Measurements from ENCODE around the gene C10orf67. TPM values are rescaled to one million over a fixed set of nuclear protein-coding genes. Genes with fewer than 3 reads are reported as not detected.
"Not testable (repeated sequence)": the region's sequence is repeated elsewhere in the genome, so short reads cannot be mapped to it uniquely, and the experiment has no call there.

The C10orf67 gene
- total RNA-seq, 1 experiment from 2014 or later = not detected

DNA sequence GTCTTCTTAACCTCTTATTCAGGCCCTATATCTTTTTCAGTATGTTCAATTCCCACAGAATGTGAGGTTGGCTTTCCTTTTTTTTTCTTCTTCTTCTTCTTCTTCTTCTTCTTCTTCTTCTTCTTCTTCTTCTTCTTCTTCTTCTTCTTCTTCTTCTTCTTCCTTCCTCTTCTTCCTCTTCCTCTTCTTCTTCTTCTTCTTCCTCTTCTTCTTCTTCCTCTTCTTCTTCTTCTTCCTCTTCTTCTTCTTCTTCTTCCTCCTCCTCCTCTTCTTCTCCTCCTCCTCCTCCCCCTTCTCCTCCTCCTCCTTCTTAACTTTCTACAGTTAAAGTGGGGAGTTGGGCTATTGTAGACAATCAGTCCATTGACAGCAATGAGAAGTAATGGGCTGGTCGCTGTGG is 6.1 kb upstream of the C10orf67 start:
- BruUV-seq (replicated peaks); H3K4me1 ChIP-seq (ENCODE audit: control insufficient read depth, insufficient read depth, low read length); ATAC-seq; POLR2A ChIA-PET; CTCF ChIA-PET; intact Hi-C loops (cut with micrococcal nuclease; ENCODE audit: unreplicated experiment); in situ Hi-C loops (cut with HindIII; ENCODE audit: low pct_unique_long_range_greater_than_20kb, low sequenced_read_pairs); DNase-seq (ENCODE audit: low read depth, low spot score); H3K4me3 ChIP-seq (ENCODE audit: low read depth in 2 of 2, low read length in 2 of 2); H3K9me3 ChIP-seq (ENCODE audit: control insufficient read depth, insufficient read depth, low read depth, low read length); H3K36me3 ChIP-seq (ENCODE audit: control insufficient read depth, insufficient read depth, low read length); H3K27me3 ChIP-seq (ENCODE audit: control insufficient read depth, insufficient read depth, low read length); H3K27ac ChIP-seq (ENCODE audit: low read length): not testable (repeated sequence)

DNA sequence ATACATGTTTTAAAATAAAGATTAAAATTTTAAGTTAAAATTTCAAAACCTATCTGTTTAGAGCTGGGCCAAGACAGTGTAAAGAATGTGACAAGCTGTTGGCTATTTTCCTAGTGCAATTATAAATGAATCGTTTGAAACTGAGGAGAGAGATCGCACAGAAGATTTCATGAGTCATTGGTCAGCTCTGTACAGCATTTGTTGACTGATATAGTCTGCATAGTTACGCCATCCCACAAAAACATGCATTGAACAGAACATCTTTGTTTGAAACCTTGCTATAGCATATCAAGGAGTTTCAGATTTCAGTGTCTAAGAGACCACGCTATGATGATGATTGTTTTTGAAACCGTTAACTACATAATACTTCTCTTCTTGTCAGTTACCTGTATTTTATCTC is 1.3 kb upstream of the C10orf67 start:
- H3K9me3 ChIP-seq (ENCODE audit: control insufficient read depth, insufficient read depth, low read depth, low read length) = no peaks in the 10 kb centered on the region
- H3K4me3 ChIP-seq (ENCODE audit: low read depth in 2 of 2, low read length in 2 of 2) = no peak overlapping the region
- TF ChIP-seq POLR2AphosphoS5 (IDR thresholded peaks at IDR 0.05; ENCODE audit: low read depth, low read length) (no peak), TCF7L2 (IDR thresholded peaks at IDR 0.05; ENCODE audit: low read depth, low read length) (no peak), SIN3A (IDR thresholded peaks at IDR 0.05; ENCODE audit: borderline replicate concordance, insufficient read depth, low read depth, low read length) (no peak)
- TF ChIP-seq, protein P1, sequence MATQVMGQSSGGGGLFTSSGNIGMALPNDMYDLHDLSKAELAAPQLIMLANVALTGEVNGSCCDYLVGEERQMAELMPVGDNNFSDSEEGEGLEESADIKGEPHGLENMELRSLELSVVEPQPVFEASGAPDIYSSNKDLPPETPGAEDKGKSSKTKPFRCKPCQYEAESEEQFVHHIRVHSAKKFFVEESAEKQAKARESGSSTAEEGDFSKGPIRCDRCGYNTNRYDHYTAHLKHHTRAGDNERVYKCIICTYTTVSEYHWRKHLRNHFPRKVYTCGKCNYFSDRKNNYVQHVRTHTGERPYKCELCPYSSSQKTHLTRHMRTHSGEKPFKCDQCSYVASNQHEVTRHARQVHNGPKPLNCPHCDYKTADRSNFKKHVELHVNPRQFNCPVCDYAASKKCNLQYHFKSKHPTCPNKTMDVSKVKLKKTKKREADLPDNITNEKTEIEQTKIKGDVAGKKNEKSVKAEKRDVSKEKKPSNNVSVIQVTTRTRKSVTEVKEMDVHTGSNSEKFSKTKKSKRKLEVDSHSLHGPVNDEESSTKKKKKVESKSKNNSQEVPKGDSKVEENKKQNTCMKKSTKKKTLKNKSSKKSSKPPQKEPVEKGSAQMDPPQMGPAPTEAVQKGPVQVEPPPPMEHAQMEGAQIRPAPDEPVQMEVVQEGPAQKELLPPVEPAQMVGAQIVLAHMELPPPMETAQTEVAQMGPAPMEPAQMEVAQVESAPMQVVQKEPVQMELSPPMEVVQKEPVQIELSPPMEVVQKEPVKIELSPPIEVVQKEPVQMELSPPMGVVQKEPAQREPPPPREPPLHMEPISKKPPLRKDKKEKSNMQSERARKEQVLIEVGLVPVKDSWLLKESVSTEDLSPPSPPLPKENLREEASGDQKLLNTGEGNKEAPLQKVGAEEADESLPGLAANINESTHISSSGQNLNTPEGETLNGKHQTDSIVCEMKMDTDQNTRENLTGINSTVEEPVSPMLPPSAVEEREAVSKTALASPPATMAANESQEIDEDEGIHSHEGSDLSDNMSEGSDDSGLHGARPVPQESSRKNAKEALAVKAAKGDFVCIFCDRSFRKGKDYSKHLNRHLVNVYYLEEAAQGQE (IDR thresholded peaks at IDR 0.05; ENCODE audit: insufficient read depth in 1 of 2, low read depth in 2 of 2, low read length in 1 of 2) = no peak
- TF ChIP-seq, protein P2, sequence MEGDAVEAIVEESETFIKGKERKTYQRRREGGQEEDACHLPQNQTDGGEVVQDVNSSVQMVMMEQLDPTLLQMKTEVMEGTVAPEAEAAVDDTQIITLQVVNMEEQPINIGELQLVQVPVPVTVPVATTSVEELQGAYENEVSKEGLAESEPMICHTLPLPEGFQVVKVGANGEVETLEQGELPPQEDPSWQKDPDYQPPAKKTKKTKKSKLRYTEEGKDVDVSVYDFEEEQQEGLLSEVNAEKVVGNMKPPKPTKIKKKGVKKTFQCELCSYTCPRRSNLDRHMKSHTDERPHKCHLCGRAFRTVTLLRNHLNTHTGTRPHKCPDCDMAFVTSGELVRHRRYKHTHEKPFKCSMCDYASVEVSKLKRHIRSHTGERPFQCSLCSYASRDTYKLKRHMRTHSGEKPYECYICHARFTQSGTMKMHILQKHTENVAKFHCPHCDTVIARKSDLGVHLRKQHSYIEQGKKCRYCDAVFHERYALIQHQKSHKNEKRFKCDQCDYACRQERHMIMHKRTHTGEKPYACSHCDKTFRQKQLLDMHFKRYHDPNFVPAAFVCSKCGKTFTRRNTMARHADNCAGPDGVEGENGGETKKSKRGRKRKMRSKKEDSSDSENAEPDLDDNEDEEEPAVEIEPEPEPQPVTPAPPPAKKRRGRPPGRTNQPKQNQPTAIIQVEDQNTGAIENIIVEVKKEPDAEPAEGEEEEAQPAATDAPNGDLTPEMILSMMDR (IDR thresholded peaks at IDR 0.05) = no peak
- intact Hi-C loops (cut with micrococcal nuclease; ENCODE audit: unreplicated experiment) (no loop called here), in situ Hi-C loops (cut with HindIII; ENCODE audit: low pct_unique_long_range_greater_than_20kb, low sequenced_read_pairs) (no loop called here)
- POLR2A ChIA-PET = no interaction called here
- ATAC-seq = no peak
- no TSS peak for BruUV-seq (replicated peaks)
- no peak overlapping the region for H3K27ac ChIP-seq (ENCODE audit: low read length)
- CTCF ChIA-PET = no interaction called here
- no peaks in the 10 kb centered on the region for H3K36me3 ChIP-seq (ENCODE audit: control insufficient read depth, insufficient read depth, low read length)
- no peaks in the 10 kb centered on the region; the same call in 1 of the 2 replicates for H3K4me1 ChIP-seq (ENCODE audit: control insufficient read depth, insufficient read depth, low read length)
- H3K27me3 ChIP-seq (ENCODE audit: control insufficient read depth, insufficient read depth, low read length) = no peaks in the 10 kb centered on the region
- no peak for DNase-seq (ENCODE audit: low read depth, low spot score)

DNA sequence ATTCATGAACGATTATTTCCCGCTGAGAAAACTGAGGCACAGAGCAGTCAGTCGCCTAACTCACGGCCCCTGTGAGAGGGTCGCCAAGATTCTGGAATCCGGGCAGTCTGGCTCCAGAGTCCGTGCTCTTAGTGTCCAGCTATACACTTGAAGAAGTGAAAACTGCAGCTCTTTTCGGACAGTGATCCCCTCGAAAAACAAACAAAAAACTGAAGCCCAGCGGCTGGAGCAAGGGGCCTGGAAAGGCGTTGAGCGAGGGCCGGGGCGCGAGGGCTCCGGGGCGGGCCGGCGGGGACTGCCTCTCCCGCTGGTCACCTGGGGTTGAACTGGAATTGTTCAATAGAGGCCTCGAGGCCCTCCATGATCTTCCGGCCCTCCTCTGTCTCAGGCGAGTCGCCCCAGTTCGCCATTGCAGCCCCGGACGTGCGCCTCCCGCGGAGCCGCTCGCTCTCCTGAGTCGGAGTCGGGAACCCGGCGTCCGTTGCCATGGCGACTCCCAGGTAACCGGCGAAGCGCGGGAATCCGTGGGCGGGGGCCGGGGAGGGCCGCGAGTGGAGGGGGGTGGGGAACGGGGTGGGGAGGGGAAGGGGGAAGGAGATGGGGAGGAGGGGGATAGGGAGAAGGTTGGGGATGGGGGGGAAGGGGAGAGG is 881 bp downstream of the C10orf67 start:
- in situ Hi-C loops (cut with HindIII; ENCODE audit: low pct_unique_long_range_greater_than_20kb, low sequenced_read_pairs) (no loop called here), intact Hi-C loops (cut with micrococcal nuclease; ENCODE audit: unreplicated experiment) (no loop called here)
- BruUV-seq (replicated peaks) = no TSS peak
- no peaks in the 10 kb centered on the region for H3K9me3 ChIP-seq (ENCODE audit: control insufficient read depth, insufficient read depth, low read depth, low read length)
- DNase-seq (ENCODE audit: low read depth, low spot score) (no peak), ATAC-seq (no peak)
- ChIA-PET POLR2A (no interaction called here), CTCF (no interaction called here)
- H3K27me3 ChIP-seq (ENCODE audit: control insufficient read depth, insufficient read depth, low read length) = no peaks in the 10 kb centered on the region
- no peaks in the 10 kb centered on the region for H3K36me3 ChIP-seq (ENCODE audit: control insufficient read depth, insufficient read depth, low read length)
- H3K4me1 ChIP-seq (ENCODE audit: control insufficient read depth, insufficient read depth, low read length) = no peaks in the 10 kb centered on the region; the same call in 1 of the 2 replicates
- TF ChIP-seq, protein P2 (IDR thresholded peaks at IDR 0.05) = no peak
- no peak for TF ChIP-seq SIN3A (IDR thresholded peaks at IDR 0.05; ENCODE audit: borderline replicate concordance, insufficient read depth, low read depth, low read length)
- no peak for TF ChIP-seq TCF7L2 (IDR thresholded peaks at IDR 0.05; ENCODE audit: low read depth, low read length)
- TF ChIP-seq POLR2AphosphoS5 (IDR thresholded peaks at IDR 0.05; ENCODE audit: low read depth, low read length) = no peak
- no peak overlapping the region for H3K27ac ChIP-seq (ENCODE audit: low read length)
- H3K4me3 ChIP-seq (ENCODE audit: low read depth in 2 of 2, low read length in 2 of 2) = peak overlapping the region; percentile 12 to 16; a peak in 2 of 4 replicates

All from Panc1 (cell line).